Measurements from ENCODE around the gene CLN6. TPM values are rescaled to one million over a fixed set of nuclear protein-coding genes. Genes with fewer than 3 reads are reported as not detected.

CLN6 gene
- total RNA-seq, 1 experiment from 2014 or later, result 68.7 TPM

- no peak overlapping the region for H3K4me3 ChIP-seq (ENCODE audit: low read depth in 2 of 2, low read length in 2 of 2)
- TF ChIP-seq, protein P1, sequence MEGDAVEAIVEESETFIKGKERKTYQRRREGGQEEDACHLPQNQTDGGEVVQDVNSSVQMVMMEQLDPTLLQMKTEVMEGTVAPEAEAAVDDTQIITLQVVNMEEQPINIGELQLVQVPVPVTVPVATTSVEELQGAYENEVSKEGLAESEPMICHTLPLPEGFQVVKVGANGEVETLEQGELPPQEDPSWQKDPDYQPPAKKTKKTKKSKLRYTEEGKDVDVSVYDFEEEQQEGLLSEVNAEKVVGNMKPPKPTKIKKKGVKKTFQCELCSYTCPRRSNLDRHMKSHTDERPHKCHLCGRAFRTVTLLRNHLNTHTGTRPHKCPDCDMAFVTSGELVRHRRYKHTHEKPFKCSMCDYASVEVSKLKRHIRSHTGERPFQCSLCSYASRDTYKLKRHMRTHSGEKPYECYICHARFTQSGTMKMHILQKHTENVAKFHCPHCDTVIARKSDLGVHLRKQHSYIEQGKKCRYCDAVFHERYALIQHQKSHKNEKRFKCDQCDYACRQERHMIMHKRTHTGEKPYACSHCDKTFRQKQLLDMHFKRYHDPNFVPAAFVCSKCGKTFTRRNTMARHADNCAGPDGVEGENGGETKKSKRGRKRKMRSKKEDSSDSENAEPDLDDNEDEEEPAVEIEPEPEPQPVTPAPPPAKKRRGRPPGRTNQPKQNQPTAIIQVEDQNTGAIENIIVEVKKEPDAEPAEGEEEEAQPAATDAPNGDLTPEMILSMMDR (IDR thresholded peaks at IDR 0.05), result no peak
- ChIA-PET CTCF (interaction anchor here (0.6 kb wide), 1 partner anchor 144 kb away, joined by 9 read pairs; no protein-coding TSS in a partner anchor), POLR2A (interaction anchor here (0.5 kb wide), 1 partner anchor 1039 kb away, joined by 3 read pairs; no protein-coding TSS in a partner anchor)
- H3K27me3 ChIP-seq (ENCODE audit: control insufficient read depth, insufficient read depth, low read length), result no peaks in the 10 kb centered on the region
- no peak for DNase-seq (ENCODE audit: low read depth, low spot score)
- in situ Hi-C loops (cut with HindIII; ENCODE audit: low pct_unique_long_range_greater_than_20kb, low sequenced_read_pairs) (no loop called here), intact Hi-C loops (cut with micrococcal nuclease; ENCODE audit: unreplicated experiment) (no loop called here)
- H3K36me3 ChIP-seq (ENCODE audit: control insufficient read depth, insufficient read depth, low read length), result no peaks in the 10 kb centered on the region
- no peaks in the 10 kb centered on the region for H3K9me3 ChIP-seq (ENCODE audit: control insufficient read depth, insufficient read depth, low read depth, low read length)
- no peaks in the 10 kb centered on the region for H3K4me1 ChIP-seq (ENCODE audit: control insufficient read depth, insufficient read depth, low read length)
- H3K27ac ChIP-seq (ENCODE audit: low read length), result no peak overlapping the region
- no TSS peak for BruUV-seq (replicated peaks)
- ATAC-seq, result peak; percentile 47
Measured at GRCh38 chr15:68218847-68219798, 10.4 kb downstream of the CLN6 start.

GRCh38 chr15:68218331-68218730 is 11.2 kb downstream of the CLN6 start:
- POLR2A ChIA-PET, result interaction anchor here (0.5 kb wide), 1 partner anchor 1038 kb away, joined by 3 read pairs; no protein-coding TSS in a partner anchor
- no peak overlapping the region for H3K4me3 ChIP-seq (ENCODE audit: low read depth in 2 of 2, low read length in 2 of 2)
- BruUV-seq (replicated peaks), result no TSS peak

More at GRCh38 chr15:68218331-68218730, 11.2 kb downstream of the CLN6 start:
- no peaks in the 10 kb centered on the region for H3K27me3 ChIP-seq (ENCODE audit: control insufficient read depth, insufficient read depth, low read length)
- in situ Hi-C loops (cut with HindIII; ENCODE audit: low pct_unique_long_range_greater_than_20kb, low sequenced_read_pairs) (no loop called here), intact Hi-C loops (cut with micrococcal nuclease; ENCODE audit: unreplicated experiment) (no loop called here)
- H3K36me3 ChIP-seq (ENCODE audit: control insufficient read depth, insufficient read depth, low read length), result no peaks in the 10 kb centered on the region
- no peaks in the 10 kb centered on the region for H3K4me1 ChIP-seq (ENCODE audit: control insufficient read depth, insufficient read depth, low read length)
- no peak for DNase-seq (ENCODE audit: low read depth, low spot score)
- CTCF ChIA-PET, result no interaction called here
- ATAC-seq, result no peak
- no peaks in the 10 kb centered on the region for H3K9me3 ChIP-seq (ENCODE audit: control insufficient read depth, insufficient read depth, low read depth, low read length)
- no peak for TF ChIP-seq TCF7L2 (IDR thresholded peaks at IDR 0.05; ENCODE audit: low read depth, low read length)
- no peak for TF ChIP-seq SIN3A (IDR thresholded peaks at IDR 0.05; ENCODE audit: borderline replicate concordance, insufficient read depth, low read depth, low read length)
- TF ChIP-seq REST (IDR thresholded peaks at IDR 0.05; ENCODE audit: insufficient read depth in 1 of 2, low read depth in 2 of 2, low read length in 1 of 2), result no peak
- no peak for TF ChIP-seq POLR2AphosphoS5 (IDR thresholded peaks at IDR 0.05; ENCODE audit: low read depth, low read length)
- TF ChIP-seq, protein P1 (IDR thresholded peaks at IDR 0.05), result no peak
- no peak overlapping the region for H3K27ac ChIP-seq (ENCODE audit: low read length)
